ENCODE data around the gene CDC42.

GRCh38 chr1:22119626-22120468, 67.3 kb downstream of the CDC42 start:
- TF ChIP-seq, protein P1, sequence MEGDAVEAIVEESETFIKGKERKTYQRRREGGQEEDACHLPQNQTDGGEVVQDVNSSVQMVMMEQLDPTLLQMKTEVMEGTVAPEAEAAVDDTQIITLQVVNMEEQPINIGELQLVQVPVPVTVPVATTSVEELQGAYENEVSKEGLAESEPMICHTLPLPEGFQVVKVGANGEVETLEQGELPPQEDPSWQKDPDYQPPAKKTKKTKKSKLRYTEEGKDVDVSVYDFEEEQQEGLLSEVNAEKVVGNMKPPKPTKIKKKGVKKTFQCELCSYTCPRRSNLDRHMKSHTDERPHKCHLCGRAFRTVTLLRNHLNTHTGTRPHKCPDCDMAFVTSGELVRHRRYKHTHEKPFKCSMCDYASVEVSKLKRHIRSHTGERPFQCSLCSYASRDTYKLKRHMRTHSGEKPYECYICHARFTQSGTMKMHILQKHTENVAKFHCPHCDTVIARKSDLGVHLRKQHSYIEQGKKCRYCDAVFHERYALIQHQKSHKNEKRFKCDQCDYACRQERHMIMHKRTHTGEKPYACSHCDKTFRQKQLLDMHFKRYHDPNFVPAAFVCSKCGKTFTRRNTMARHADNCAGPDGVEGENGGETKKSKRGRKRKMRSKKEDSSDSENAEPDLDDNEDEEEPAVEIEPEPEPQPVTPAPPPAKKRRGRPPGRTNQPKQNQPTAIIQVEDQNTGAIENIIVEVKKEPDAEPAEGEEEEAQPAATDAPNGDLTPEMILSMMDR (IDR thresholded peaks at IDR 0.05) = no peak
- TF ChIP-seq POLR2A (IDR thresholded peaks at IDR 0.05) = no peak
